Measurements from ENCODE around the gene RP9.

GRCh38 chr7:33109758-33110238 lies 594 bp upstream of the RP9 start:
- TF ChIP-seq CTCF (IDR thresholded peaks at IDR 0.05) (no peak), POLR2AphosphoS5 (IDR thresholded peaks at IDR 0.05) (no peak)
